HEK293 (cell line): ENCODE measurements around the gene SLC30A3.

ENCODE experiments used
- CTCF ChIP-seq: fragments of 450-650 bp; formaldehyde crosslinking; IDR thresholded peaks from 2 replicates; pipeline ENCODE4 v1.5.1; 2016; ENCODE audit warnings: missing biosample characterization, missing genetic modification characterization
- ZBTB1 ChIP-seq: fragments of 450-650 bp; formaldehyde crosslinking; IDR thresholded peaks from 2 replicates; pipeline ENCODE4 v1.5.1; 2016; ENCODE audit warnings: missing biosample characterization, missing genetic modification characterization

GRCh38 chr2:27275211-27276150 lies 12.6 kb upstream of the SLC30A3 start, which contains the start of gene DNAJC5G:
- TF ChIP-seq CTCF (tag by site-specific recombination) (no peak), ZBTB1 (tag by site-specific recombination) (no peak)
